HepG2 (cell line): Measurements from ENCODE around the gene KHNYN. TPM values are rescaled to one million over a fixed set of nuclear protein-coding genes. Genes with fewer than 3 reads are reported as not detected.

Source experiments
- FOSL2 ChIP-seq: sonication (generic); formaldehyde crosslinking; IDR thresholded peaks from 2 replicates; pipeline ENCODE4 v1.4.0; 2020; ENCODE audit warnings: missing genetic modification reagents
- HNF4A ChIP-seq: sonication (generic); formaldehyde crosslinking; IDR thresholded peaks from 2 replicates; pipeline ENCODE4 v1.4.0; 2020; ENCODE audit warnings: missing genetic modification reagents
- KLF11 ChIP-seq: IDR thresholded peaks from 2 replicates; pipeline ENCODE4 v1.6.1; 2016; ENCODE audit warnings: missing compliant biosample characterization
- MAX ChIP-seq: IDR thresholded peaks from 2 replicates; pipeline ENCODE4 v1.6.1; 2012; ENCODE audit warnings: inconsistent platforms
- NCOA5 ChIP-seq: sonication (generic); formaldehyde crosslinking; IDR thresholded peaks from 2 replicates; pipeline ENCODE4 v1.4.0; 2020; ENCODE audit warnings: missing genetic modification reagents
- SMARCC2 ChIP-seq: fragments of 450-650 bp; IDR thresholded peaks from 2 replicates; pipeline ENCODE4 v1.6.1; 2017; ENCODE audit warnings: antibody characterized with exemption, mild to moderate bottlenecking
- SSRP1 ChIP-seq: IDR thresholded peaks from 2 replicates; pipeline ENCODE4 v1.6.1; 2016; ENCODE audit warnings: control low read depth
- STAG1 ChIP-seq: sonication (generic); formaldehyde crosslinking; IDR thresholded peaks from 2 replicates; pipeline ENCODE4 v1.4.0; 2020; ENCODE audit warnings: missing genetic modification reagents
- ZNF143 ChIP-seq: sonication (generic); formaldehyde crosslinking; IDR thresholded peaks from 2 replicates; pipeline ENCODE4 v1.4.0; 2020; ENCODE audit warnings: missing genetic modification reagents
- ZNF18 ChIP-seq: sonication (generic); formaldehyde crosslinking; IDR thresholded peaks from 2 replicates; pipeline ENCODE4 v1.8.0; 2022; ENCODE audit warnings: mild to moderate bottlenecking, missing genetic modification reagents; ENCODE audit not compliant: insufficient replicate concordance
- ZNF205 ChIP-seq: IDR thresholded peaks from 2 replicates; pipeline ENCODE4 v1.6.1; 2018; ENCODE audit warnings: missing biosample characterization, missing genetic modification reagents
- ZNF382 ChIP-seq: sonication (generic); formaldehyde crosslinking; IDR thresholded peaks from 2 replicates; pipeline ENCODE4 v1.5.0; 2020; ENCODE audit warnings: missing genetic modification reagents, mild to moderate bottlenecking, borderline replicate concordance
- ZNF547 ChIP-seq: sonication (generic); formaldehyde crosslinking; IDR thresholded peaks from 2 replicates; pipeline ENCODE4 v1.5.1; 2020; ENCODE audit warnings: mild to moderate bottlenecking, missing genetic modification reagents
- polyA plus RNA-seq, 8 experiments: library from polyadenylated mRNA; depleted of rRNA in 3 of 8; stranded (reverse) in 7 of 8; unstranded in 1 of 8; fragments of >200 nt; fragmentation: Illumina TruSeq in 4 of 8; extraction: Trizol in 4 of 8; gene quantifications; 2 replicates each; pipeline versions ENCODE4 v1.2.1 to v1.2.3, GENCODE V29; 2011 to 2016; ENCODE audit warnings: low read depth in 4 of 8, missing spikeins in 1 of 8, mixed read lengths in 1 of 8; ENCODE audit not compliant: insufficient read depth in 1 of 8
- total RNA-seq, 5 experiments: library from RNA; depleted of rRNA; stranded (reverse); fragments of >200 nt; fragmentation: Illumina TruSeq; extraction: Trizol; gene quantifications; 2 replicates each; pipeline ENCODE4 v1.2.3, GENCODE V29; 2016; ENCODE audit warnings: low read depth in 1 of 5
- TF ChIP-seq, protein P1 (sequence below): sonication (generic); formaldehyde crosslinking; conservative IDR thresholded peaks from 2 replicates; pipeline ENCODE4 v1.4.0; 2020; ENCODE audit warnings: missing genetic modification reagents
- TF ChIP-seq, protein P2 (sequence below): sonication (generic); formaldehyde crosslinking; conservative IDR thresholded peaks from 2 replicates; pipeline ENCODE4 v1.8.0; 2022; ENCODE audit warnings: mild to moderate bottlenecking, moderate library complexity, missing genetic modification reagents
- TF ChIP-seq, protein P3 (sequence below): sonication (generic); formaldehyde crosslinking; IDR thresholded peaks from 2 replicates; pipeline ENCODE4 v1.4.0; 2020; ENCODE audit warnings: missing genetic modification reagents, borderline replicate concordance
- TF ChIP-seq, protein P4 (sequence below): sonication (generic); formaldehyde crosslinking; IDR thresholded peaks from 2 replicates; pipeline ENCODE4 v1.5.1; 2020; ENCODE audit warnings: mild to moderate bottlenecking, missing genetic modification reagents, moderate library complexity

KHNYN gene
- total and polyA plus RNA-seq, 2 of the 13 experiments (the other 11 are each of a cell fraction or from before 2014, with no cell fraction given), result 52.8 to 75.7 TPM

GRCh38 chr14:24427537-24428508, 1.9 kb upstream of the KHNYN start (continued):
- TF ChIP-seq, protein P1, sequence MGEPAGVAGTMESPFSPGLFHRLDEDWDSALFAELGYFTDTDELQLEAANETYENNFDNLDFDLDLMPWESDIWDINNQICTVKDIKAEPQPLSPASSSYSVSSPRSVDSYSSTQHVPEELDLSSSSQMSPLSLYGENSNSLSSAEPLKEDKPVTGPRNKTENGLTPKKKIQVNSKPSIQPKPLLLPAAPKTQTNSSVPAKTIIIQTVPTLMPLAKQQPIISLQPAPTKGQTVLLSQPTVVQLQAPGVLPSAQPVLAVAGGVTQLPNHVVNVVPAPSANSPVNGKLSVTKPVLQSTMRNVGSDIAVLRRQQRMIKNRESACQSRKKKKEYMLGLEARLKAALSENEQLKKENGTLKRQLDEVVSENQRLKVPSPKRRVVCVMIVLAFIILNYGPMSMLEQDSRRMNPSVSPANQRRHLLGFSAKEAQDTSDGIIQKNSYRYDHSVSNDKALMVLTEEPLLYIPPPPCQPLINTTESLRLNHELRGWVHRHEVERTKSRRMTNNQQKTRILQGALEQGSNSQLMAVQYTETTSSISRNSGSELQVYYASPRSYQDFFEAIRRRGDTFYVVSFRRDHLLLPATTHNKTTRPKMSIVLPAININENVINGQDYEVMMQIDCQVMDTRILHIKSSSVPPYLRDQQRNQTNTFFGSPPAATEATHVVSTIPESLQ (CRISPR knock-in tag), result 0 out of 2 replicates have a peak, but pooled peaks have one; percentile 67
- TF ChIP-seq ZNF382 (CRISPR knock-in tag), result no peak
- TF ChIP-seq ZNF18 (CRISPR knock-in tag), result no peak
- no peak for TF ChIP-seq SSRP1
- no peak; the same call in 1 of the 2 replicates for TF ChIP-seq ZNF547 (CRISPR knock-in tag)
- TF ChIP-seq ZNF205, result peak; percentile 78; the same call in 1 of the 2 replicates
- no peak for TF ChIP-seq NCOA5 (CRISPR knock-in tag)
- TF ChIP-seq ZNF143 (CRISPR knock-in tag), result no peak
- TF ChIP-seq STAG1 (CRISPR knock-in tag), result no peak
- no peak for TF ChIP-seq KLF11 (CRISPR knock-in tag)
- TF ChIP-seq, protein P2, sequence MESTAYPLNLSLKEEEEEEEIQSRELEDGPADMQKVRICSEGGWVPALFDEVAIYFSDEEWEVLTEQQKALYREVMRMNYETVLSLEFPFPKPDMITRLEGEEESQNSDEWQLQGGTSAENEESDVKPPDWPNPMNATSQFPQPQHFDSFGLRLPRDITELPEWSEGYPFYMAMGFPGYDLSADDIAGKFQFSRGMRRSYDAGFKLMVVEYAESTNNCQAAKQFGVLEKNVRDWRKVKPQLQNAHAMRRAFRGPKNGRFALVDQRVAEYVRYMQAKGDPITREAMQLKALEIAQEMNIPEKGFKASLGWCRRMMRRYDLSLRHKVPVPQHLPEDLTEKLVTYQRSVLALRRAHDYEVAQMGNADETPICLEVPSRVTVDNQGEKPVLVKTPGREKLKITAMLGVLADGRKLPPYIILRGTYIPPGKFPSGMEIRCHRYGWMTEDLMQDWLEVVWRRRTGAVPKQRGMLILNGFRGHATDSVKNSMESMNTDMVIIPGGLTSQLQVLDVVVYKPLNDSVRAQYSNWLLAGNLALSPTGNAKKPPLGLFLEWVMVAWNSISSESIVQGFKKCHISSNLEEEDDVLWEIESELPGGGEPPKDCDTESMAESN (CRISPR knock-in tag), result peak; percentile 79
- peak; percentile 30; the same call in 1 of the 2 replicates for TF ChIP-seq FOSL2 (CRISPR knock-in tag)
- peak; percentile 67 for TF ChIP-seq HNF4A (CRISPR knock-in tag)
- TF ChIP-seq, protein P3, sequence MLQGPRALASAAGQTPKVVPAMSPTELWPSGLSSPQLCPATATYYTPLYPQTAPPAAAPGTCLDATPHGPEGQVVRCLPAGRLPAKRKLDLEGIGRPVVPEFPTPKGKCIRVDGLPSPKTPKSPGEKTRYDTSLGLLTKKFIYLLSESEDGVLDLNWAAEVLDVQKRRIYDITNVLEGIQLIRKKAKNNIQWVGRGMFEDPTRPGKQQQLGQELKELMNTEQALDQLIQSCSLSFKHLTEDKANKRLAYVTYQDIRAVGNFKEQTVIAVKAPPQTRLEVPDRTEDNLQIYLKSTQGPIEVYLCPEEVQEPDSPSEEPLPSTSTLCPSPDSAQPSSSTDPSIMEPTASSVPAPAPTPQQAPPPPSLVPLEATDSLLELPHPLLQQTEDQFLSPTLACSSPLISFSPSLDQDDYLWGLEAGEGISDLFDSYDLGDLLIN (CRISPR knock-in tag), result no peak
- TF ChIP-seq, protein P4, sequence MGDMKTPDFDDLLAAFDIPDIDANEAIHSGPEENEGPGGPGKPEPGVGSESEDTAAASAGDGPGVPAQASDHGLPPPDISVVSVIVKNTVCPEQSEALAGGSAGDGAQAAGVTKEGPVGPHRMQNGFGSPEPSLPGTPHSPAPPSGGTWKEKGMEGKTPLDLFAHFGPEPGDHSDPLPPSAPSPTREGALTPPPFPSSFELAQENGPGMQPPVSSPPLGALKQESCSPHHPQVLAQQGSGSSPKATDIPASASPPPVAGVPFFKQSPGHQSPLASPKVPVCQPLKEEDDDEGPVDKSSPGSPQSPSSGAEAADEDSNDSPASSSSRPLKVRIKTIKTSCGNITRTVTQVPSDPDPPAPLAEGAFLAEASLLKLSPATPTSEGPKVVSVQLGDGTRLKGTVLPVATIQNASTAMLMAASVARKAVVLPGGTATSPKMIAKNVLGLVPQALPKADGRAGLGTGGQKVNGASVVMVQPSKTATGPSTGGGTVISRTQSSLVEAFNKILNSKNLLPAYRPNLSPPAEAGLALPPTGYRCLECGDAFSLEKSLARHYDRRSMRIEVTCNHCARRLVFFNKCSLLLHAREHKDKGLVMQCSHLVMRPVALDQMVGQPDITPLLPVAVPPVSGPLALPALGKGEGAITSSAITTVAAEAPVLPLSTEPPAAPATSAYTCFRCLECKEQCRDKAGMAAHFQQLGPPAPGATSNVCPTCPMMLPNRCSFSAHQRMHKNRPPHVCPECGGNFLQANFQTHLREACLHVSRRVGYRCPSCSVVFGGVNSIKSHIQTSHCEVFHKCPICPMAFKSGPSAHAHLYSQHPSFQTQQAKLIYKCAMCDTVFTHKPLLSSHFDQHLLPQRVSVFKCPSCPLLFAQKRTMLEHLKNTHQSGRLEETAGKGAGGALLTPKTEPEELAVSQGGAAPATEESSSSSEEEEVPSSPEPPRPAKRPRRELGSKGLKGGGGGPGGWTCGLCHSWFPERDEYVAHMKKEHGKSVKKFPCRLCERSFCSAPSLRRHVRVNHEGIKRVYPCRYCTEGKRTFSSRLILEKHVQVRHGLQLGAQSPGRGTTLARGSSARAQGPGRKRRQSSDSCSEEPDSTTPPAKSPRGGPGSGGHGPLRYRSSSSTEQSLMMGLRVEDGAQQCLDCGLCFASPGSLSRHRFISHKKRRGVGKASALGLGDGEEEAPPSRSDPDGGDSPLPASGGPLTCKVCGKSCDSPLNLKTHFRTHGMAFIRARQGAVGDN (CRISPR knock-in tag), result peak; percentile 96
- TF ChIP-seq MAX, result no peak
- TF ChIP-seq SMARCC2, result no peak
